GM10248 (cell line): Measurements from ENCODE around the gene ZNF296.
"Not testable (repeated sequence)": the region's sequence is repeated elsewhere in the genome, so short reads cannot be mapped to it uniquely, and the experiment has no call there.

Source experiments
- CTCF ChIA-PET: fragments of 300-600 bp; sonication (Branson Sonifier 250); formaldehyde crosslinking; extraction: SDS; loops from one replicate; lab custom pipeline; 2021; ENCODE audit warnings: antibody characterized with exemption; lab: Yijun Ruan, JAX
- POLR2A ChIA-PET: fragments of 350-650 bp; sonication (Branson Sonifier 250); formaldehyde crosslinking; extraction: SDS; loops from one replicate; lab custom pipeline; 2020; ENCODE audit warnings: antibody characterized with exemption; lab: Yijun Ruan, JAX
- DNase-seq: peaks from one replicate; pipeline ENCODE4 v3.0.0; 2012; ENCODE audit errors: extremely low spot score
- CTCF ChIP-seq: IDR thresholded peaks from 2 replicates; pipeline ENCODE4 v1.5.1; 2012; ENCODE audit warnings: mild to moderate bottlenecking, low read depth; ENCODE audit errors: extremely low read depth, missing control alignments, control extremely low read depth

ZNF296 gene

DNA sequence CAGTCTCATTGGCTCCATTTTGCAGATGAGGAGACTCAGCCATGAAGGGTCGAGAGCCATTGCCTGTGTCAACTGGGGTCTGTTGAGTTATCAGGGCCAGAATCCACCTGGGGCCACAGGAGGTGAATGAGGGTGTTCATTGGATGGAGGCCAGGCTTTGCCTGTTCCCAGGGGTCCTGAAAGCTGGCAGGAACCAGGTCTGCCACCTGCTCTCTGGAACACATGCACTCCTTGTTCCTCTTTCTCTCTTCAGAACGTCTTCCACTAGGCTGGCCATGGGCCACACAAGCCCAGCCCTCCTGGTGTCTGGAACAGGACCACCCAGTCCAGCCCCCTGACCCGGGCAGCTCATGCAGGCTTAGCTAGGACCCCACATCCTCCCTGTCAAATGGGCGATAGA lies 37.8 kb upstream of the ZNF296 start:
- POLR2A ChIA-PET, result interaction anchor here (0.8 kb wide), 1 partner anchor 478 kb away, joined by 3 read pairs; no protein-coding TSS in a partner anchor
- no peak for DNase-seq
- TF ChIP-seq CTCF, result no peak
- CTCF ChIA-PET, result interaction anchor here (2.6 kb wide), 1 partner anchor 12 kb away, joined by 15 read pairs; no protein-coding TSS in a partner anchor

DNA sequence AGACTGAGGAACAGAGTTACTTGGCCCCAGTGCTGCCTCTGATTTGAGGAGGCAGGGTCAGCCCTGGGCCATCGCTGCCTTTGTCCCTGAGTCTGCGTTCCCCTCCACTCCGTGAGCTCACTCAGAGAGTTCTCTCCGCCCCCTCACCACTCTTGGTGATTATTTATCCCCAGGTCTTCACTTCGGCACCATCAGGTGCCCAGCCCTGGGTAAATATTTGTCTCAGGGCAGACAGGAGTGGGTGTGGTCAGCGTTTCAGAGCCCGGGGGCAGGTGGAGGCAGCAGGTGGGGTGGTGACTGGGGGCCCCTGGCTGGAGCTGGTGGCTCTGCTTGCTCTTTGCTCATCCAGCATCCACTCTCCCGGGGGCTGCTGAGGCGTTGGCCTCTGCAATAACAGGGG lies 37.4 kb upstream of the ZNF296 start:
- no peak for TF ChIP-seq CTCF
- CTCF ChIA-PET, result interaction anchor here (1.6 to 2.6 kb wide), 2 partner anchors 11 to 12 kb away, joined by 8 to 15 read pairs; no protein-coding TSS in a partner anchor
- no peak for DNase-seq
- POLR2A ChIA-PET, result interaction anchor here (0.8 kb wide), 1 partner anchor 478 kb away, joined by 3 read pairs; no protein-coding TSS in a partner anchor

GRCh38 chr19:45112111-45112827 lies 36.0 kb upstream of the ZNF296 start:
- no peak for TF ChIP-seq CTCF
- no peak for DNase-seq
- CTCF ChIA-PET, result interaction anchor here (1.6 to 2.6 kb wide), 2 partner anchors 10 to 13 kb away, joined by 8 to 15 read pairs; no protein-coding TSS in a partner anchor
- POLR2A ChIA-PET, result no interaction called here

DNA sequence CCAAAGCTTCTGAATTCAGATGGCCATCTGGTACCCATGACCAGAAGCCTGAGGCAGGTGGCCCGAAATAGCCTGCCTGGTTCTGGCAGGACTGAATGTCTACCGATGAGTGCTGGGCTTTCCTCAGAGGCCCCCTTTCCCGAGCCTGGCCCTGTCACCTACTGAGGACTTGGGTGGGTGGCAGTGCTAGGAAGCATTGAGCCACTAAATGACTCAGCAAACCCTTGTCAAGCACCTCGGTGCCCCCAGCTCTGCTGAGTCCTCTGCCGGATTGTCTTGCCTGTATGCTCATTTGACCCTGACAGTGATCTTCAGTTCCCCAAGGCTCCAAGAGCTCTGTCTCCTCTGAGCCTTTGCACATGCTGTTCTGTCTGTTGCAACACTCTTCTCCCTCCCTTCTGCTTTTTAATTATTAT lies 34.6 kb upstream of the ZNF296 start:
- ChIA-PET CTCF (interaction anchor here (1.2 kb wide), 2 partner anchors 15 to 16 kb away, joined by 3 read pairs; no protein-coding TSS in a partner anchor), POLR2A (no interaction called here)
- TF ChIP-seq CTCF, result no peak
- DNase-seq, result no peak

- TF ChIP-seq CTCF, result no peak
- POLR2A ChIA-PET, result no interaction called here
- DNase-seq, result no peak
- CTCF ChIA-PET, result interaction anchor here (1.0 kb wide), 1 partner anchor 48 kb away, joined by 3 read pairs; no protein-coding TSS in a partner anchor
Observed at GRCh38 chr19:45107621-45108150, 31.4 kb upstream of the ZNF296 start.

- POLR2A ChIA-PET, DNase-seq: not testable (repeated sequence)
- CTCF ChIA-PET, result interaction anchor here (1.4 to 3.1 kb wide), 2 partner anchors 12 to 26 kb away, joined by 5 to 11 read pairs; no protein-coding TSS in a partner anchor
Observed at GRCh38 chr19:45106363-45106762, 30.1 kb upstream of the ZNF296 start.
